IMR-90 (cell line): ENCODE data around the gene FAAH2. TPM values are rescaled to one million over a fixed set of nuclear protein-coding genes. Genes with fewer than 3 reads are reported as not detected.

Source experiments
- ATAC-seq: fragments of 200-7000 bp; cut with Tn5 transposase; 2 replicates; pipeline ENCODE4 v1.9.1; 2020; ENCODE audit warnings: low read depth, mild to moderate bottlenecking, moderate library complexity
- BruUV-seq: library from RNA; stranded (reverse); fragments of 400-500 nt; replicated peaks from 2 replicates; lab custom pipeline; 2021; lab: Mats Ljungman, UMichigan
- CTCF ChIA-PET: fragments of 300-600 bp; formaldehyde crosslinking; extraction: SDS; loops from one replicate; lab custom pipeline; 2021; ENCODE audit warnings: antibody characterized with exemption; lab: Yijun Ruan, JAX
- POLR2A ChIA-PET: fragments of 300-600 bp; sonication (Branson Sonifier 250); formaldehyde crosslinking; loops from one replicate; lab custom pipeline; 2022; ENCODE audit warnings: antibody characterized with exemption; ENCODE audit not compliant: unreplicated experiment; lab: Charles Lee
- DNase-seq: peaks from one replicate; pipeline ENCODE4 v3.0.0; 2013
- H2AFZ ChIP-seq: replicated peaks from 2 replicates; pipeline ENCODE3; 2013; ENCODE audit warnings: low read length, mild to moderate bottlenecking; ENCODE audit not compliant: poor library complexity
- H2AK5ac ChIP-seq: 2 replicates; pipeline ENCODE4 v1.6.1; 2013; ENCODE audit warnings: low read depth, low read length, inconsistent platforms
- H2AK9ac ChIP-seq: replicated peaks from 2 replicates; pipeline ENCODE3; 2013; ENCODE audit warnings: mild to moderate bottlenecking, low read depth, low read length, moderate library complexity; ENCODE audit not compliant: poor library complexity
- H2BK120ac ChIP-seq: 2 replicates; pipeline ENCODE4 v1.6.1; 2013; ENCODE audit warnings: low read depth, low read length, inconsistent platforms
- H2BK15ac ChIP-seq: 3 replicates; pipeline ENCODE4 v1.6.1; 2013; ENCODE audit warnings: low read depth, low read length, inconsistent platforms
- H2BK20ac ChIP-seq: 2 replicates; pipeline ENCODE4 v1.6.1; 2013; ENCODE audit warnings: low read depth, mild to moderate bottlenecking, inconsistent platforms, low read length, moderate library complexity
- H2BK5ac ChIP-seq: 2 replicates; pipeline ENCODE4 v1.6.1; 2013; ENCODE audit warnings: mild to moderate bottlenecking, low read depth, low read length, inconsistent platforms; ENCODE audit not compliant: poor library complexity, severe bottlenecking
- H3K14ac ChIP-seq: replicated peaks from 2 replicates; pipeline ENCODE4 v1.6.1; 2013; ENCODE audit warnings: low read depth, low read length, inconsistent platforms
- H3K18ac ChIP-seq: 2 replicates; pipeline ENCODE4 v1.6.1; 2013; ENCODE audit warnings: low read depth, low read length, control low read depth
- H3K23ac ChIP-seq: 2 replicates; pipeline ENCODE4 v1.6.1; 2013; ENCODE audit warnings: low read depth, low read length, inconsistent platforms
- H3K27ac ChIP-seq: 2 replicates; pipeline ENCODE4 v1.5.1; 2013; ENCODE audit warnings: mild to moderate bottlenecking, control low read depth, low read length; ENCODE audit not compliant: insufficient read depth
- H3K27me3 ChIP-seq: 2 replicates; pipeline ENCODE4 v1.6.1; 2013; ENCODE audit warnings: low read length; ENCODE audit not compliant: control insufficient read depth, insufficient read depth
- H3K36me3 ChIP-seq: 2 replicates; pipeline ENCODE4 v1.6.1; 2013; ENCODE audit warnings: low read length, mixed read lengths; ENCODE audit not compliant: control insufficient read depth, insufficient read depth
- H3K4ac ChIP-seq: 2 replicates; pipeline ENCODE4 v1.6.1; 2013; ENCODE audit warnings: low read depth, low read length, inconsistent platforms
- H3K4me1 ChIP-seq: 2 replicates; pipeline ENCODE4 v1.6.1; 2013; ENCODE audit warnings: low read length, mixed read lengths; ENCODE audit not compliant: control insufficient read depth, insufficient read depth
- H3K4me2 ChIP-seq: 2 replicates; pipeline ENCODE4 v1.6.1; 2013; ENCODE audit warnings: low read depth, mild to moderate bottlenecking, control low read depth, low read length, moderate library complexity
- H3K4me3 ChIP-seq: 2 replicates; pipeline ENCODE4 v1.5.1; 2013; ENCODE audit warnings: low read depth, mild to moderate bottlenecking, control low read depth, low read length, moderate library complexity; ENCODE audit not compliant: insufficient read depth
- H3K56ac ChIP-seq: 2 replicates; pipeline ENCODE4 v1.6.1; 2013; ENCODE audit warnings: low read length, inconsistent platforms; ENCODE audit not compliant: insufficient read depth; ENCODE audit errors: extremely low read depth
- H3K79me1 ChIP-seq, 2 experiments: 2 replicates each; pipeline ENCODE4 v1.6.1; 2013; ENCODE audit warnings: low read length in 2 of 2, inconsistent platforms in 1 of 2, low read depth in 1 of 2
- H3K9ac ChIP-seq: 2 replicates; pipeline ENCODE4 v1.6.1; 2013; ENCODE audit warnings: low read depth, low read length, control low read depth
- H3K9me1 ChIP-seq: 2 replicates; pipeline ENCODE4 v1.6.1; 2013; ENCODE audit warnings: low read length, inconsistent platforms; ENCODE audit not compliant: insufficient read depth
- H3K9me3 ChIP-seq: 2 replicates; pipeline ENCODE4 v1.6.1; 2013; ENCODE audit warnings: low read length; ENCODE audit not compliant: control insufficient read depth, insufficient read depth
- H4K20me1 ChIP-seq: 2 replicates; pipeline ENCODE4 v1.6.1; 2013; ENCODE audit warnings: low read length, inconsistent platforms; ENCODE audit not compliant: insufficient read depth
- H4K5ac ChIP-seq: 2 replicates; pipeline ENCODE4 v1.6.1; 2013; ENCODE audit warnings: mild to moderate bottlenecking, low read depth, low read length, control low read depth
- H4K8ac ChIP-seq, 2 experiments: 2 replicates each; pipeline ENCODE4 v1.6.1; 2013; ENCODE audit warnings: low read depth in 2 of 2, low read length in 2 of 2, control low read depth in 1 of 2, inconsistent platforms in 1 of 2
- H4K91ac ChIP-seq: 2 replicates; pipeline ENCODE4 v1.6.1; 2013; ENCODE audit warnings: low read depth, low read length, inconsistent platforms; ENCODE audit not compliant: insufficient read depth
- BHLHE40 ChIP-seq: fragments of 150-350 bp; IDR thresholded peaks from 2 replicates; pipeline ENCODE4 v1.6.1; 2016; ENCODE audit warnings: mild to moderate bottlenecking, low read depth, low read length
- CEBPB ChIP-seq: IDR thresholded peaks from 2 replicates; pipeline ENCODE4 v1.6.1; 2012; ENCODE audit warnings: low read depth, low read length, improper control_type of control experiment
- CHD1 ChIP-seq: IDR thresholded peaks from 2 replicates; pipeline ENCODE4 v1.6.1; 2012; ENCODE audit warnings: low read depth, low read length, improper control_type of control experiment
- FOS ChIP-seq: fragments of 150-350 bp; IDR thresholded peaks from 2 replicates; pipeline ENCODE4 v1.6.1; 2016; ENCODE audit warnings: low read depth, low read length
- MAFK ChIP-seq: IDR thresholded peaks from 2 replicates; pipeline ENCODE4 v1.6.1; 2012; ENCODE audit warnings: low read depth, low read length, improper control_type of control experiment
- MAZ ChIP-seq: IDR thresholded peaks from 2 replicates; pipeline ENCODE4 v1.6.1; 2012; ENCODE audit warnings: low read depth, mild to moderate bottlenecking, low read length, improper control_type of control experiment, moderate library complexity, borderline replicate concordance
- MXI1 ChIP-seq: IDR thresholded peaks from 2 replicates; pipeline ENCODE4 v1.6.1; 2012; ENCODE audit warnings: low read depth, mild to moderate bottlenecking, low read length, moderate library complexity, borderline replicate concordance
- NFE2L2 ChIP-seq: fragments of 150-350 bp; IDR thresholded peaks from 2 replicates; pipeline ENCODE4 v1.6.1; 2016; ENCODE audit warnings: low read depth, mild to moderate bottlenecking, low read length
- POLR2A ChIP-seq: IDR thresholded peaks from 2 replicates; pipeline ENCODE4 v1.6.1; 2012; ENCODE audit warnings: mild to moderate bottlenecking, low read depth, low read length
- RAD21 ChIP-seq: IDR thresholded peaks from 2 replicates; pipeline ENCODE4 v1.6.1; 2012; ENCODE audit warnings: low read length, improper control_type of control experiment
- RCOR1 ChIP-seq: IDR thresholded peaks from 2 replicates; pipeline ENCODE4 v1.6.1; 2012; ENCODE audit warnings: mild to moderate bottlenecking, low read length, improper control_type of control experiment; ENCODE audit not compliant: insufficient replicate concordance
- RFX5 ChIP-seq: IDR thresholded peaks from 2 replicates; pipeline ENCODE4 v1.8.0; 2012; ENCODE audit warnings: low read depth, mild to moderate bottlenecking, low read length, moderate library complexity
- SMC3 ChIP-seq: fragments of 150-350 bp; IDR thresholded peaks from 2 replicates; pipeline ENCODE4 v1.6.1; 2016; ENCODE audit warnings: low read depth, mild to moderate bottlenecking, antibody characterized with exemption, low read length, moderate library complexity
- WGBS, 2 experiments: methylation state at CpG; one replicate each; pipeline versions ENCODE4 v1.1.5 to v1.1.7; 2013; ENCODE audit warnings: missing lambda C conversion rate in 2 of 2; ENCODE audit not compliant: insufficient read length in 1 of 2; ENCODE audit errors: extremely low coverage in 2 of 2; 5-methylcytosine and 5-hydroxymethylcytosine counted together
- dilution Hi-C: fragments of 300-500 bp; cut with HindIII; formaldehyde crosslinking; loops from one replicate; pipeline ENCODE4 v1.14.3; 2018; ENCODE audit warnings: low sequenced_read_pairs; ENCODE audit not compliant: unreplicated experiment
- in situ Hi-C: fragments of 300-500 bp; cut with MboI; formaldehyde crosslinking; loops from 3 replicates; pipeline ENCODE4 v1.14.3; 2019; ENCODE audit warnings: low sequenced_read_pairs, inconsistent platforms, mixed read lengths
- intact Hi-C: fragments of 100-400 bp; cut with micrococcal nuclease; formaldehyde crosslinking; loops from 2 replicates; pipeline ENCODE4 v1.10.0; 2022
- polyA plus RNA-seq, 3 experiments: library from polyadenylated mRNA; depleted of rRNA; stranded (reverse); fragments of >200 nt; gene quantifications; 2 replicates each; pipeline ENCODE4 v1.2.3, GENCODE V29; 2012; ENCODE audit warnings: low replicate concordance in 1 of 3
- total RNA-seq: library from RNA; depleted of rRNA; stranded (reverse); fragments of >200 nt; gene quantifications from 2 replicates; pipeline ENCODE4 v1.2.3, GENCODE V29; 2012
- TF ChIP-seq, protein P1 (sequence below): conservative IDR thresholded peaks from 2 replicates; pipeline ENCODE4 v1.5.1; 2012; ENCODE audit warnings: mild to moderate bottlenecking, low read depth, low read length, improper control_type of control experiment
- TF ChIP-seq, protein P2 (sequence below): fragments of 150-350 bp; IDR thresholded peaks from 2 replicates; pipeline ENCODE4 v1.6.1; 2016; ENCODE audit warnings: low read depth, mild to moderate bottlenecking, low read length, moderate library complexity, borderline replicate concordance
- TF ChIP-seq, protein P3 (sequence below): fragments of 150-350 bp; IDR thresholded peaks from 2 replicates; pipeline ENCODE4 v1.6.1; 2017; ENCODE audit warnings: mild to moderate bottlenecking, antibody characterized with exemption, low read length, low read depth

FAAH2 gene
- total and polyA plus RNA-seq, 2 of the 4 experiments (the other 2 are of a cell fraction) = not detected

DNA sequence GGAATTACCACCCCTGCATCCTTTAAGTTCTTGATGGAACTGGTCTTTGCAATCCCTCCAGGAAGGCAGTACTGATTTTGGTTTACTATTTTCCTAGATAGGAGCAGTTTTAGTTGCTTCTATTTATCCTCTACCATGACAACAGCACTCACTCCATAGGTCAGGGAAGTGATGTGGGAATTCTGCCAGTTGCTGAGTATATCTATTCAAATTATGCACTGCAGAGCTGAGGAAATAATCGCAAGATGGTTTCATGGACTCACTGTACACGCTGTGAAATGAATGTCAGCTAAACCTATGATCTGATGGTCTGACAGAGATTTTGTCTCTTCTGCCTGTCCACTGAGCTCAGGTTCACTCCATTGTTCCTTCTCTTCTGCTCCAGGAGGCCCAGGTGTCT, 135.8 kb downstream of the FAAH2 start:
- Histone ChIP-seq H2BK120ac (no peak overlapping the region), H3K27ac (no peak overlapping the region), H3K14ac (no peak overlapping the region), H3K4me3 (no peak overlapping the region), H4K8ac (no peak overlapping the region), H4K91ac (no peak overlapping the region), H3K4ac (no peak overlapping the region), H3K9me3 (peaks cover 2% of the 10 kb centered on the region; the same call in 1 of the 2 replicates), H3K23ac (no peak overlapping the region), H2BK15ac (no peak overlapping the region), H3K27me3 (no peaks in the 10 kb centered on the region), H3K56ac (no peak overlapping the region), H3K4me2 (no peak overlapping the region), H3K9me1 (no peaks in the 10 kb centered on the region), H2AK9ac (no peak overlapping the region), H3K4me1 (no peaks in the 10 kb centered on the region), H2BK20ac (no peak overlapping the region), H3K79me1 (no peaks in the 10 kb centered on the region), H4K5ac (no peak overlapping the region), H2BK5ac (no peak overlapping the region), H3K18ac (no peak overlapping the region), H2AFZ (no peak overlapping the region), H3K36me3 (no peaks in the 10 kb centered on the region), H3K9ac (no peak overlapping the region), H2AK5ac (no peak overlapping the region), H4K20me1 (no peaks in the 10 kb centered on the region)
- DNase-seq (no peak), ATAC-seq (no peak)
- dilution Hi-C loops = no loop called here
- ChIA-PET POLR2A (no interaction called here), CTCF (interaction anchor here (1.3 kb wide), 1 partner anchor 11 kb away, joined by 4 read pairs; no protein-coding TSS in a partner anchor)
- BruUV-seq = no TSS peak
- in situ Hi-C loops = no loop called here
- 50% methylated on average over 1 of the region's 2 CpGs; no CpG with 5 or more reads in 1 of the 2 experiments for WGBS, 2 experiments
- intact Hi-C loops = no loop called here
- TF ChIP-seq, protein P1, sequence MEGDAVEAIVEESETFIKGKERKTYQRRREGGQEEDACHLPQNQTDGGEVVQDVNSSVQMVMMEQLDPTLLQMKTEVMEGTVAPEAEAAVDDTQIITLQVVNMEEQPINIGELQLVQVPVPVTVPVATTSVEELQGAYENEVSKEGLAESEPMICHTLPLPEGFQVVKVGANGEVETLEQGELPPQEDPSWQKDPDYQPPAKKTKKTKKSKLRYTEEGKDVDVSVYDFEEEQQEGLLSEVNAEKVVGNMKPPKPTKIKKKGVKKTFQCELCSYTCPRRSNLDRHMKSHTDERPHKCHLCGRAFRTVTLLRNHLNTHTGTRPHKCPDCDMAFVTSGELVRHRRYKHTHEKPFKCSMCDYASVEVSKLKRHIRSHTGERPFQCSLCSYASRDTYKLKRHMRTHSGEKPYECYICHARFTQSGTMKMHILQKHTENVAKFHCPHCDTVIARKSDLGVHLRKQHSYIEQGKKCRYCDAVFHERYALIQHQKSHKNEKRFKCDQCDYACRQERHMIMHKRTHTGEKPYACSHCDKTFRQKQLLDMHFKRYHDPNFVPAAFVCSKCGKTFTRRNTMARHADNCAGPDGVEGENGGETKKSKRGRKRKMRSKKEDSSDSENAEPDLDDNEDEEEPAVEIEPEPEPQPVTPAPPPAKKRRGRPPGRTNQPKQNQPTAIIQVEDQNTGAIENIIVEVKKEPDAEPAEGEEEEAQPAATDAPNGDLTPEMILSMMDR = no peak
- TF ChIP-seq, protein P2, sequence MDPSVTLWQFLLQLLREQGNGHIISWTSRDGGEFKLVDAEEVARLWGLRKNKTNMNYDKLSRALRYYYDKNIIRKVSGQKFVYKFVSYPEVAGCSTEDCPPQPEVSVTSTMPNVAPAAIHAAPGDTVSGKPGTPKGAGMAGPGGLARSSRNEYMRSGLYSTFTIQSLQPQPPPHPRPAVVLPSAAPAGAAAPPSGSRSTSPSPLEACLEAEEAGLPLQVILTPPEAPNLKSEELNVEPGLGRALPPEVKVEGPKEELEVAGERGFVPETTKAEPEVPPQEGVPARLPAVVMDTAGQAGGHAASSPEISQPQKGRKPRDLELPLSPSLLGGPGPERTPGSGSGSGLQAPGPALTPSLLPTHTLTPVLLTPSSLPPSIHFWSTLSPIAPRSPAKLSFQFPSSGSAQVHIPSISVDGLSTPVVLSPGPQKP = no peak
- TF ChIP-seq RFX5 (no peak), MAZ (no peak), MAFK (no peak), BHLHE40 (no peak), CHD1 (no peak), POLR2A (no peak), MXI1 (no peak), SMC3 (no peak), CEBPB (no peak), RAD21 (no peak), RCOR1 (no peak), FOS (no peak), NFE2L2 (no peak)
- TF ChIP-seq, protein P3, sequence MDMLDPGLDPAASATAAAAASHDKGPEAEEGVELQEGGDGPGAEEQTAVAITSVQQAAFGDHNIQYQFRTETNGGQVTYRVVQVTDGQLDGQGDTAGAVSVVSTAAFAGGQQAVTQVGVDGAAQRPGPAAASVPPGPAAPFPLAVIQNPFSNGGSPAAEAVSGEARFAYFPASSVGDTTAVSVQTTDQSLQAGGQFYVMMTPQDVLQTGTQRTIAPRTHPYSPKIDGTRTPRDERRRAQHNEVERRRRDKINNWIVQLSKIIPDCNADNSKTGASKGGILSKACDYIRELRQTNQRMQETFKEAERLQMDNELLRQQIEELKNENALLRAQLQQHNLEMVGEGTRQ = no peak
